ENCODE measurements around the gene KCNK7. TPM values are rescaled to one million over a fixed set of nuclear protein-coding genes. Genes with fewer than 3 reads are reported as not detected.

The KCNK7 gene
- total RNA-seq, 1 experiment from 2014 or later: 0.69 TPM

DNA sequence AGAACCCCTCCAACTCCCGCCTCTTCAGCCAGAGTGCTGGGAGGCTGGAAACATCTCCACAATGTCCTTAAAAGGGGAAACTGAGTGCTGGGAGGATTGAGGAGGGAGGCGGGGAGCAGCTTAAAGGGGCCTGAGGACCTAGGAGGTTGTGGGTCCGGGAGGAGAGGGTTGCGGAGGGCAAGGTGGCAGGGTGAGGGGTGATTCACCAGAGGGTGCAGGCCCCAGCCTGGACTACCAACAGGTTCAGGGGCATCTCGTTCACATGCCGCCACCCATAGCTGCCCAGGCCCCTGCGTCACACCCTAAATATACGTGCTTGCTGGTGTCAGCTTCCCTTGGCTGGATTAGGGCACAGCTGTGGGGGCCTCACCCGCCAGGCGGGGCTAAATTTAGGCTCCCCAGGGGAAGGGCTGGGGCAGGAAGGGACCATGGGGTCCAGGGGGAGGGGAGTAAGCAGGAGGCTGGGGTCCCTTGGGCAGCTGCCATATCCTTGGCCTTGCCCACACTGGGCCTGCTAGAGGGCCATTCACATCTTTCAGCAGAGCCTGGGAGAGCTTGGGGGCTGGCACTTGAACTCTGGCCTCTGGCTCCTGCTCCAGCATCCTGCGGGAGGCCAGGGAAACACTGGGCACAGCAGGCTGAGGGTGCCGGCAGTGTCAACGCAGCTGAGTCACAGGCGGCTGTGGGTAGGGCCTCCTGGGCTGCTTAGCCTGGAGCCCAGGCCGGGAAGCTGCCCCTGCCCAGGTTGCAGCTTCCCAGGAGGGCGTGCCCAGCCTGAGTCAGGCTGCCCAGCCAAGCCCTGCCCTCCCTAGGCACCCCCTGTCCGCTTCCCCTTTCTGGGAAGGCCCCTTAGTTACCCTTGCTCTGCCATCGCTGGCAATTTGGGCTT lies 18.5 kb downstream of the KCNK7 start:
- peak; percentile 71 for DNase-seq (ENCODE audit: low read depth, low spot score)
- CTCF ChIA-PET: interaction anchor here (2.2 kb wide), 1 partner anchor 17 kb away, joined by 7 read pairs; no protein-coding TSS in a partner anchor
- H3K4me3 ChIP-seq (ENCODE audit: low read depth in 2 of 2, low read length in 2 of 2): peak overlapping the region; percentile 80 to 93
- H3K36me3 ChIP-seq (ENCODE audit: control insufficient read depth, insufficient read depth, low read length): no peaks in the 10 kb centered on the region; the same call in 1 of the 2 replicates
- ATAC-seq: peak; percentile 67
- in situ Hi-C loops (cut with HindIII; ENCODE audit: low pct_unique_long_range_greater_than_20kb, low sequenced_read_pairs) (no loop called here), intact Hi-C loops (cut with micrococcal nuclease; ENCODE audit: unreplicated experiment) (loop anchor here (2.0 kb wide), 1 partner anchor 38 kb away; the partner anchor contains the start of genes MAP3K11 and PCNX3)
- TF ChIP-seq SIN3A (IDR thresholded peaks at IDR 0.05; ENCODE audit: borderline replicate concordance, insufficient read depth, low read depth, low read length) (peak; percentile 93), CTCF (IDR thresholded peaks at IDR 0.05) (no peak), TCF7L2 (IDR thresholded peaks at IDR 0.05; ENCODE audit: low read depth, low read length) (peak; percentile 34; the same call in 1 of the 2 replicates), POLR2AphosphoS5 (IDR thresholded peaks at IDR 0.05; ENCODE audit: low read depth, low read length) (peak; percentile 89)
- TF ChIP-seq, protein P1, sequence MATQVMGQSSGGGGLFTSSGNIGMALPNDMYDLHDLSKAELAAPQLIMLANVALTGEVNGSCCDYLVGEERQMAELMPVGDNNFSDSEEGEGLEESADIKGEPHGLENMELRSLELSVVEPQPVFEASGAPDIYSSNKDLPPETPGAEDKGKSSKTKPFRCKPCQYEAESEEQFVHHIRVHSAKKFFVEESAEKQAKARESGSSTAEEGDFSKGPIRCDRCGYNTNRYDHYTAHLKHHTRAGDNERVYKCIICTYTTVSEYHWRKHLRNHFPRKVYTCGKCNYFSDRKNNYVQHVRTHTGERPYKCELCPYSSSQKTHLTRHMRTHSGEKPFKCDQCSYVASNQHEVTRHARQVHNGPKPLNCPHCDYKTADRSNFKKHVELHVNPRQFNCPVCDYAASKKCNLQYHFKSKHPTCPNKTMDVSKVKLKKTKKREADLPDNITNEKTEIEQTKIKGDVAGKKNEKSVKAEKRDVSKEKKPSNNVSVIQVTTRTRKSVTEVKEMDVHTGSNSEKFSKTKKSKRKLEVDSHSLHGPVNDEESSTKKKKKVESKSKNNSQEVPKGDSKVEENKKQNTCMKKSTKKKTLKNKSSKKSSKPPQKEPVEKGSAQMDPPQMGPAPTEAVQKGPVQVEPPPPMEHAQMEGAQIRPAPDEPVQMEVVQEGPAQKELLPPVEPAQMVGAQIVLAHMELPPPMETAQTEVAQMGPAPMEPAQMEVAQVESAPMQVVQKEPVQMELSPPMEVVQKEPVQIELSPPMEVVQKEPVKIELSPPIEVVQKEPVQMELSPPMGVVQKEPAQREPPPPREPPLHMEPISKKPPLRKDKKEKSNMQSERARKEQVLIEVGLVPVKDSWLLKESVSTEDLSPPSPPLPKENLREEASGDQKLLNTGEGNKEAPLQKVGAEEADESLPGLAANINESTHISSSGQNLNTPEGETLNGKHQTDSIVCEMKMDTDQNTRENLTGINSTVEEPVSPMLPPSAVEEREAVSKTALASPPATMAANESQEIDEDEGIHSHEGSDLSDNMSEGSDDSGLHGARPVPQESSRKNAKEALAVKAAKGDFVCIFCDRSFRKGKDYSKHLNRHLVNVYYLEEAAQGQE (IDR thresholded peaks at IDR 0.05; ENCODE audit: insufficient read depth in 1 of 2, low read depth in 2 of 2, low read length in 1 of 2): no peak
- no TSS peak for BruUV-seq (replicated peaks)
- H3K4me1 ChIP-seq (ENCODE audit: control insufficient read depth, insufficient read depth, low read length): peaks cover 39% of the 10 kb centered on the region
- H3K27ac ChIP-seq (ENCODE audit: low read length): peak overlapping the region; percentile 94
- no peaks in the 10 kb centered on the region for H3K9me3 ChIP-seq (ENCODE audit: control insufficient read depth, insufficient read depth, low read depth, low read length)
- H3K27me3 ChIP-seq (ENCODE audit: control insufficient read depth, insufficient read depth, low read length): no peaks in the 10 kb centered on the region
- POLR2A ChIA-PET: no interaction called here

GRCh38 chr11:65576232-65576866 lies 19.3 kb downstream of the KCNK7 start:
- intact Hi-C loops (cut with micrococcal nuclease; ENCODE audit: unreplicated experiment): loop anchor here (2.0 kb wide), 1 partner anchor 38 kb away; the partner anchor contains the start of genes MAP3K11 and PCNX3

More at GRCh38 chr11:65576232-65576866, 19.3 kb downstream of the KCNK7 start:
- DNase-seq (ENCODE audit: low read depth, low spot score): no peak
- peaks cover 45% of the 10 kb centered on the region for H3K4me1 ChIP-seq (ENCODE audit: control insufficient read depth, insufficient read depth, low read length)
- no peak for ATAC-seq
- no peak for TF ChIP-seq POLR2AphosphoS5 (IDR thresholded peaks at IDR 0.05; ENCODE audit: low read depth, low read length)
- no peak for TF ChIP-seq TCF7L2 (IDR thresholded peaks at IDR 0.05; ENCODE audit: low read depth, low read length)
- TF ChIP-seq SIN3A (IDR thresholded peaks at IDR 0.05; ENCODE audit: borderline replicate concordance, insufficient read depth, low read depth, low read length): no peak
- TF ChIP-seq, protein P1 (IDR thresholded peaks at IDR 0.05; ENCODE audit: insufficient read depth in 1 of 2, low read depth in 2 of 2, low read length in 1 of 2): no peak
- no peak for TF ChIP-seq CTCF (IDR thresholded peaks at IDR 0.05)
- H3K36me3 ChIP-seq (ENCODE audit: control insufficient read depth, insufficient read depth, low read length): no peaks in the 10 kb centered on the region; the same call in 1 of the 2 replicates
- in situ Hi-C loops (cut with HindIII; ENCODE audit: low pct_unique_long_range_greater_than_20kb, low sequenced_read_pairs): no loop called here
- ChIA-PET CTCF (interaction anchor here (0.5 to 2.2 kb wide), 4 partner anchors 11 to 726 kb away, joined by 3 to 7 read pairs (median 4); no protein-coding TSS in a partner anchor), POLR2A (no interaction called here)
- H3K4me3 ChIP-seq (ENCODE audit: low read depth in 2 of 2, low read length in 2 of 2): peak overlapping the region; percentile 80 to 93
- H3K27ac ChIP-seq (ENCODE audit: low read length): peak overlapping the region; percentile 94
- no peaks in the 10 kb centered on the region for H3K9me3 ChIP-seq (ENCODE audit: control insufficient read depth, insufficient read depth, low read depth, low read length)
- BruUV-seq (replicated peaks): no TSS peak
- no peaks in the 10 kb centered on the region for H3K27me3 ChIP-seq (ENCODE audit: control insufficient read depth, insufficient read depth, low read length)

Measured in Panc1 (cell line).